Right lobe of liver (tissue), 4 donors: ENCODE results near the gene ZDHHC5.

ENCODE experiments used
- CTCF ChIP-seq, 4 donors: fragments of 200-600 bp in 3 of 4; fragments of 450-650 bp in 1 of 4; IDR thresholded peaks; one replicate each; pipeline versions ENCODE4 v1.5.1 to v1.8.0; 2016 to 2022; ENCODE audit warnings: antibody characterized with exemption in 4 of 4, mild to moderate bottlenecking in 2 of 4
- POLR2A ChIP-seq: fragments of 450-650 bp; IDR thresholded peaks from one replicate; pipeline ENCODE4 v1.6.1; 2017; ENCODE audit warnings: antibody characterized with exemption, mild to moderate bottlenecking
- donor health status: DM: no; HTN: no; CAD: no.
- donor health status: DM: no; HTN: no; CAD: no.
- donor health status: DM: no; HTN: yes; CAD: no.

- no peak for TF ChIP-seq CTCF (IDR thresholded peaks at IDR 0.05)
- TF ChIP-seq POLR2A = no peak
These were observed 688 bp upstream of the ZDHHC5 start for GRCh38 chr11:57667117-57667735.
